CD4-positive, alpha-beta T cell (primary cell): ENCODE measurements around the gene TFAP2A. TPM values are rescaled to one million over a fixed set of nuclear protein-coding genes. Genes with fewer than 3 reads are reported as not detected.

ENCODE experiments used
- ATAC-seq: fragments of 200-7000 bp; cut with Tn5 transposase; one replicate; pipeline ENCODE4 v1.10.0; 2022; ENCODE audit warnings: mild to moderate bottlenecking; ENCODE audit not compliant: poor library complexity
- CTCF ChIA-PET: fragments of 350-600 bp; sonication (Branson Sonifier 250); formaldehyde crosslinking; loops from one replicate; lab custom pipeline; 2021; ENCODE audit warnings: antibody characterized with exemption, inconsistent platforms; lab: Charles Lee
- POLR2A ChIA-PET: fragments of 350-600 bp; sonication (Branson Sonifier 250); formaldehyde crosslinking; loops from one replicate; lab custom pipeline; 2021; ENCODE audit warnings: antibody characterized with exemption, inconsistent platforms; lab: Charles Lee
- DNase-seq, 14 experiments: peaks; one replicate each; pipeline ENCODE4 v3.0.0-alpha.2; 2013 to 2020; ENCODE audit warnings: mixed read lengths in 2 of 14
- H3K27ac ChIP-seq, 2 donors: one replicate each; pipeline versions ENCODE4 v1.5.1 to v1.7.0; 2013; ENCODE audit warnings: low read length in 2 of 2, low read depth in 1 of 2, mild to moderate bottlenecking in 1 of 2
- H3K27me3 ChIP-seq, 2 experiments: 1 replicate in 1 of 2; 2 replicates in 1 of 2; pipeline versions ENCODE4 v1.6.1 to v1.7.0; 2013; ENCODE audit warnings: low read length in 2 of 2, control low read depth in 1 of 2, mild to moderate bottlenecking in 1 of 2, moderate library complexity in 1 of 2; ENCODE audit not compliant: insufficient read depth in 2 of 2, control insufficient read depth in 1 of 2
- H3K36me3 ChIP-seq: one replicate; pipeline ENCODE4 v1.6.1; 2013; ENCODE audit warnings: low read length, control low read depth; ENCODE audit not compliant: insufficient read depth
- H3K4me1 ChIP-seq: one replicate; pipeline ENCODE4 v1.6.1; 2013; ENCODE audit warnings: low read length, control low read depth; ENCODE audit not compliant: insufficient read depth
- H3K4me3 ChIP-seq: one replicate; pipeline ENCODE4 v1.5.1; 2013; ENCODE audit warnings: mild to moderate bottlenecking, low read length, moderate library complexity
- H3K9me3 ChIP-seq, 2 experiments: 1 replicate in 1 of 2; 2 replicates in 1 of 2; pipeline versions ENCODE4 v1.6.1 to v1.7.0; 2013; ENCODE audit warnings: low read length in 2 of 2, mild to moderate bottlenecking in 2 of 2, control low read depth in 1 of 2, moderate library complexity in 1 of 2; ENCODE audit not compliant: control insufficient read depth in 1 of 2, insufficient read depth in 1 of 2
- H3K27ac Mint-ChIP-seq: one replicate; pipeline ENCODE4 v1.8.0; 2020; ENCODE audit warnings: mixed read lengths
- H3K27me3 Mint-ChIP-seq: one replicate; pipeline ENCODE4 v1.8.0; 2021; ENCODE audit warnings: mixed read lengths
- H3K36me3 Mint-ChIP-seq: one replicate; pipeline ENCODE4 v1.8.0; 2021; ENCODE audit warnings: low read depth, mixed read lengths
- H3K4me1 Mint-ChIP-seq: one replicate; pipeline ENCODE4 v1.8.0; 2021; ENCODE audit warnings: low read depth, mixed read lengths
- H3K4me3 Mint-ChIP-seq: one replicate; pipeline ENCODE4 v1.8.0; 2020; ENCODE audit warnings: mild to moderate bottlenecking, mixed read lengths
- H3K9me3 Mint-ChIP-seq: one replicate; pipeline ENCODE4 v1.8.0; 2020; ENCODE audit warnings: mixed read lengths
- CTCF ChIP-seq: fragments of 200-600 bp; IDR thresholded peaks from one replicate; pipeline ENCODE4 v1.8.0; 2022; ENCODE audit warnings: antibody characterized with exemption, mild to moderate bottlenecking
- intact Hi-C, 2 experiments: fragments of 100-400 bp; cut with DNase I in 1 of 2; cut with micrococcal nuclease in 1 of 2; formaldehyde crosslinking; loops; one replicate each; pipeline versions ENCODE4 v1.15.1 to v1.9.0; 2023 to 2025; cut with DNase I, micrococcal nuclease
- total RNA-seq, 174 experiments: library from RNA in 2 of 174; stranded (reverse) in 2 of 174; gene quantifications; one replicate each; pipeline ENCODE4 v1.2.3 and lab custom pipeline; 2021 to 2026

The TFAP2A gene
- total RNA-seq, 2 experiments from 2014 or later: 0.16 TPM; not detected in 1

- ChIA-PET CTCF (no interaction called here), POLR2A (no interaction called here)
- Mint-ChIP-seq H3K4me3 (no peak overlapping the region), H3K27ac (no peak overlapping the region), H3K27me3 (peaks cover 42% of the 10 kb centered on the region), H3K4me1 (no peaks in the 10 kb centered on the region), H3K36me3 (no peaks in the 10 kb centered on the region), H3K9me3 (no peaks in the 10 kb centered on the region)
- no peak for DNase-seq
- no peak for TF ChIP-seq CTCF
- no peak for ATAC-seq
- no peaks in the 10 kb centered on the region for H3K4me1 ChIP-seq
- no peak overlapping the region for H3K4me3 ChIP-seq
- intact Hi-C loops: no loop called here
- H3K9me3 ChIP-seq: no peaks in the 10 kb centered on the region
- peaks cover 6 to 8% of the 10 kb centered on the region in 2 experiments for H3K27me3 ChIP-seq
- no peaks in the 10 kb centered on the region for H3K36me3 ChIP-seq
- no peak overlapping the region for H3K27ac ChIP-seq
Observed at GRCh38 chr6:10461850-10462249, 47.0 kb upstream of the TFAP2A start.

GRCh38 chr6:10460096-10460495 lies 45.2 kb upstream of the TFAP2A start:
- no peak for ATAC-seq
- ChIA-PET POLR2A (no interaction called here), CTCF (no interaction called here)
- Histone ChIP-seq H3K4me3 (no peak overlapping the region), H3K36me3 (no peaks in the 10 kb centered on the region), H3K27ac (no peak overlapping the region), H3K27me3 (peaks cover 6 to 8% of the 10 kb centered on the region in 2 experiments), H3K4me1 (no peaks in the 10 kb centered on the region), H3K9me3 (no peaks in the 10 kb centered on the region)
- no peak for DNase-seq
- no peaks in the 10 kb centered on the region for H3K9me3 Mint-ChIP-seq
- TF ChIP-seq CTCF: no peak
- no peak overlapping the region for H3K4me3 Mint-ChIP-seq
- peaks cover 38% of the 10 kb centered on the region for H3K27me3 Mint-ChIP-seq
- H3K4me1 Mint-ChIP-seq: no peaks in the 10 kb centered on the region
- H3K27ac Mint-ChIP-seq: no peak overlapping the region
- H3K36me3 Mint-ChIP-seq: no peaks in the 10 kb centered on the region
- intact Hi-C loops: no loop called here

DNA sequence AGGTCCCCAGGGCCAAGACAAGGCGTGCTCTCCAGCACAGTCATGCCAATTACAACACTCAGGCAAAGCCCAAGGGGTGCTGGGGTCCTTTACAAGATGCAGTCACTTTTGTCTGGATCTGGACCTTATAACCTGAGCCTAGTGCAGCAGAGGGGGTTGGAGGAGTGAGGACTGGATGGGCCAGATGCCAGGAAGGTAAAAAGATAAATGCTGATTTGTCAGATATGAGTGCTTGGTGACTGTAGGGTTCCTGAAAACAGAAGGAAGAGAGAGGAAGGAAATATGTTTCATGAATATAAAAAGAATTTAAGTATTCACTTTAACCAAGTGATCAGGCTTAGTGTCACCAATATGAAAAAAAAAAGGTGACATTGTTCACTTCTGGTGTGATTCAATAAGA lies 43.4 kb upstream of the TFAP2A start:
- CTCF ChIA-PET: no interaction called here
- POLR2A ChIA-PET: no interaction called here

More for the DNA sequence above, 43.4 kb upstream of the TFAP2A start:
- Mint-ChIP-seq H3K27ac (no peak overlapping the region), H3K36me3 (no peaks in the 10 kb centered on the region), H3K9me3 (no peaks in the 10 kb centered on the region), H3K4me1 (no peaks in the 10 kb centered on the region), H3K27me3 (peaks cover 38% of the 10 kb centered on the region), H3K4me3 (no peak overlapping the region)
- no peaks in the 10 kb centered on the region for H3K36me3 ChIP-seq
- no peak for ATAC-seq
- H3K27me3 ChIP-seq: peaks cover 6 to 8% of the 10 kb centered on the region in 2 experiments
- no peak overlapping the region for H3K4me3 ChIP-seq
- TF ChIP-seq CTCF: no peak
- DNase-seq: no peak
- H3K27ac ChIP-seq: no peak overlapping the region
- no peaks in the 10 kb centered on the region for H3K9me3 ChIP-seq
- intact Hi-C loops: no loop called here
- no peaks in the 10 kb centered on the region for H3K4me1 ChIP-seq
